HG03175 (cell line): ENCODE data around the gene WFDC8.
A peak's percentile ranks its signal among the peaks of the same experiment; 100 is the strongest.
"Not testable (repeated sequence)": the region's sequence is repeated elsewhere in the genome, so short reads cannot be mapped to it uniquely, and the experiment has no call there.

ENCODE experiments used
- ATAC-seq: cut with Tn5 transposase; IDR thresholded peaks from one replicate; pipeline ENCODE4 v1.9.1; 2021; ENCODE audit warnings: mild to moderate bottlenecking, moderate library complexity; ENCODE audit not compliant: unreplicated experiment

Gene WFDC8

DNA sequence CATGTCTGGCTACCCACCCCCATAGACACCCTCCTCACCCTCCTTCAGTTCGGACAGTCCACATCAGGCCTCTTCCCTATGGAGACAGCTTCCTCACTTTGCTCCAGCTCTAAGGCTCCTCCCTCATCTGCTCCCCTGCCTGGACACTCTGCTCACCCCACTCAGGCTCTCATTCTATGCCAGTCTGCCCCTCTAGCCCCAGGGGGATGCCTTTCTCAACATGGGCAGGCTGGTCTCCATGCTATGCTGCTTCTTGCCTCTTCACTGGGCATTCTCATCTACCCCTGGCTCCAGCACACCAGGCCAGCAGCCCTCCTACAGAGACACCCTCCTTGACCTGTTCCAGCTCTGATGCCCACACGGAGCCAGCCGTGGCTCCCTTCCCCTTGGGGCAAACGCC is at the start of gene WFDC8:
Gene WFDC8, minus strand, starts transcription at position 101 of the 400 bp plus-strand sequence. Its CDS starts 37 bp downstream, at position 64.
- no peak for ATAC-seq

DNA sequence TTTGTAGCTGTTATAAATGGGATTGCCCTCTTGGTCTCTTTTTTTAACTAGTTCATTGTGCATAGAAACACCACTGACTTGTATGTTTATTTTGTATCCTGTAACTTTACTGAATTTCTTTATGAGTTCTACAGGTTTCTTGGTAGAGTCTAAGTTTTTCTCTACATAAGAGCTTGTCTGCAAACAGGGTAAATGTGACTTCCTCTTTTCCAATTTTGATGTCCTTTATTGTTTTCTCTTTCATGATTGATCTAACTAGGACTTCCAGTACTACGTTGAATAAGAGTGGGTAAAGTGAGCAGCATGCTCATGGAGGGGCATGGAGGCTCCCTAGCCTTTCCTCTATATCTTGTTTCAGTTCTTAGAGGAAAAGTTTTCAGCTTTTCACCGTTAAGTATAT is 47.5 kb upstream of the WFDC8 start:
- no peak for ATAC-seq

DNA sequence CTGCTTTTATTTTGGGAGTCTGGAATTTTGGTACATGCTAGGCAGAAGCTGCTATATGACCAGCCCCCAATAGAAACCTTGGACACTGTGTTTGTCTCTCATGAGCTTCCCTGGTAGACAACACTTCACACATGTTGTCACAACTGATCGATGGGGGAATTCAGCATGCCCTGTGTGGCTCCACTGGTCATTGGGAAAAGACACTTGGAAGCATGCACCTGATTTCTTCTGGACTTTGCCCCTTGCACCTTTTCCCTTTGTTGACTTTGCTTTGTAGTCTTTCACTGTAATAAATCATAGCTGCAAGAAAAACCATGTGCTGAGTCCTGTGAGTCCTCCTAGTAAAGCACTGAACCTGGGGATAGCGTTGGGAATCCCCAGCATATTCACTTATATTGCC is 42.5 kb upstream of the WFDC8 start:
- no peak for ATAC-seq

DNA sequence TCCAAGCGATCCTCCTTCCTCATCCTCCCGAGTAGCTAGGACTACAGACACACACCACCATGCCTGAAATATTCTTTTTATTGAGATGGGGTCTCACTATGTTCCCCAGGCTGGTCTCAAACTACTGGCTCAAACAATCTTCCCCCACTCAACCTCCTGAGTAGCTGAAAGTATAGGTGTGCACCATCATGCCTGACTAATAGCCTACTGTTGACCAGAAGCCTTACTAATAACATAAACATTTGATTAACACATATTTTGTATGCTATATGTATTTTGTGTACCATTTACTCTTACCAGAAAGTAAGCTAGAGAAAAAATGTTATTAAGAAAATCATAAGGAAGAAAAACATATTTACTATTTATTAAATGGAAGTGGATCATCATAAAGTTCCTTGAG is 38.5 kb upstream of the WFDC8 start:
- ATAC-seq: no peak

DNA sequence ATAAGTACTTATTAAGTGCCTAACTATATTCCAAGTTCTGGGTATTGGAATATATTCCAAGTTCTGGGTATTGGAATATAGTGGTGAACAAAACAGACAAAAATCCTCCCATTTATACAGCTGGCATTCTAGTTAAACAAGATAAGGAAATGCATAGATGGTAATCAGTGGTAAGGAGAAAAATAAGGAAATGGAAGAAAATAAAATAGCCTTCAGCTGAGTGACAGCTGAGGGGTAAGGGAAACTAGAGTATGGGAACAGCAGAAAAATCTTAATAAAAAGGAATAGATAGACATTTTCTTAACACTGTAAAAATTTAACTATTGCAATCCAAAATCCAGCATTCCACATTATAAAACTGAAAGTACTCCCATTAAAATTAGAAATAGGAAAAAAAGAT is 33.2 kb upstream of the WFDC8 start:
- no peak for ATAC-seq

DNA sequence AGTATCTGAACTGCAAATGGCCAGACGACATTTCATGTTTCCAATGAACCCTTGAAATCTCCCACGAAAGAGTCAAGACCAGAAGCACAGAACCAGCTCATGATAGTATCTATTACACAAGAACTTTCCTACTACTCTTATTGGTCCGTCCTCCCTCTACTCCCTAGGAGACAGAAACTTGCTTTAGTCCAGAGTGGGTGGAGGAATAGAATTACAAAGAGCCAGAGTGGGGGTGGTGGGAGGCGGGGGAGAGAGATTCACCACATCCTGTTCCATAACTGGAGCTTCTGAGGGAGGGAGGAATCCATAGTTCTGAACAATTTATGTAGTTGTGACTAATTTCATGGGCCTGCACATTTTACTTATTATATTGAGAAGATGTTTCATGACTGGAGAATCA is 32.0 kb upstream of the WFDC8 start:
- no peak for ATAC-seq

DNA sequence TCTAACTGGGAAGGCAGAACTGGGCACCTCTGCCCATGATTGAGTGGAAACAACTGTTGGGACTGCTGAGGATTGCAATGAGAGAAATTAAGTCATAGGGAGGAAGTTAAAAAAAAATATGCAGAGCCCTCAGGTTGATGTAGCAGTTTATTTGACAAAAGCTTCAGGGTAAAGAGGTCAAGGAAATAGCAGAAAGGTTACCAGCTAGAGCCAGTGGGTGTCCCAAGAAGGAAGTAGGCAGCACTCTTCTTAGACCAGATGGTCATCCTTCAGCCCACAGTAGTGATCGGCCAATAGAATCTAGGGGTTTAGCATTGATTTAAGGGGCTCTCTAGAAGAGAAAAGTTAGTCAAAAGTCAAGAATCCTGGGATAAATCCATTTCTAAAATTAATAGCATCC is 28.7 kb upstream of the WFDC8 start:
- ATAC-seq: no peak

DNA sequence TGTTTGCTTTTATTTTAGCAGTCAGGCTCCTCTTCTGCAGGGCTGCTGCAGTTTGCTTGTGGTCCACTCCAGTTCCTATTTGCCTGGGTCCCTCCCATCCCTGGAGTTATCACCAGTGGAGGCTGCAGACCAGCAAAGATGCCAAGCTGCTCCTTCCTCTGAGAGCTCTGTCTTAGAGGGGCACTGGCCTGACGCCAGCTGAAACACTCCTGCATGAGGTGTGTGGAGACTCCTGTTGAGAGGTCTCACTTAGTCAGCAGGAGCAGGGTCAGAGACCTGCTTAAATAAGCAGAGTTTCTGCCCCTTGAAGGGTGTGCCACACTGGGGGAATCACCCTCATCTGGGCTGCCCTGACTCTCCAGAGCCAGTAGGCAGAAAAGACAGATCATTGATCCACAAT is 16.2 kb upstream of the WFDC8 start:
- ATAC-seq: no peak

DNA sequence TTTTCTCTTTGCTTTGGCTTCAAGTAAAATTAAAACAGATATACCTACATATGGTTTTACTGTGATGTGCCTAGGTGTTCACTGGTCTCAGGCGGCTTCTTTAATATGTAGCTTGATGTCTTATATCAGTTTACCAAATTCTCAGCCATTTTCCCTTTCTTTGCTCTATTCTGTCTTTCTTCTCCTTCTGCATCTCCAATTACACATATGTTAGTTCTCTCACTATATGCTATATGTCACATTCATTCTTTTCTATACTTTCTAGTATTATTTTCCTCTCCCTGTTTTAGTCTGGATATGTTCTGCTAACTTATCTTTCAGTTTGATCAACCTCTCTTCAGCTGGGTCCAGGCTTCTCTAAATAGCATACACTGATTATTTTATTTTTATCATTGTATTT is 14.4 kb upstream of the WFDC8 start:
- no peak for ATAC-seq

DNA sequence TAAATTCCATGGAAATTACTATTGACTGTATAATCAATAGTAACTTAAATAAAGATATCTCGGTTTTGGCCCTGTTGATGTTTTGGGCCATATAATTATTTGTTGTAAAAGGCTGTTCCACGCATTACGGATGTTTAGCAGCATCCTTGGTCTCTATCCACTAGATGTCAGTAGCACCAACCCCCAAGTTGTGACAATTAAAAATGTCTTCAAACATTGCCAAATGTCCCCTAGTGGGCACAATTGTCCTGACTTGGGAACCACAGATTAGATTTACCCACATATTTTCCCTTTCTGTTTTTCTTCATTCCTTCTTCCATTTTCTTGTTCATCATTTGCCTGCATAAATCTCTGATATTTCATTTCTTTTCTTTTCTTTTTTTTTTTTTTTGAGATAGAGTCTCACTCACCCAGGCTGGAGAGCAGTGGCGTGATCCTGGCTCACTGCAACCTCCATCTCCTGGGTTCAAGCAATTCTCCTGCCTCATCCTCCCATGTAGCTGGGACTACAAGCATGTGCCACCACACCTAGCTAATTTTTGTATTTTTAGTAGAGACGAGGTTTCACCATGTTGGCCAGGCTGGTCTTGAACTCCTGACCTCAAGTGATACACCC is 13.6 kb upstream of the WFDC8 start:
- ATAC-seq: peak; percentile 58

DNA sequence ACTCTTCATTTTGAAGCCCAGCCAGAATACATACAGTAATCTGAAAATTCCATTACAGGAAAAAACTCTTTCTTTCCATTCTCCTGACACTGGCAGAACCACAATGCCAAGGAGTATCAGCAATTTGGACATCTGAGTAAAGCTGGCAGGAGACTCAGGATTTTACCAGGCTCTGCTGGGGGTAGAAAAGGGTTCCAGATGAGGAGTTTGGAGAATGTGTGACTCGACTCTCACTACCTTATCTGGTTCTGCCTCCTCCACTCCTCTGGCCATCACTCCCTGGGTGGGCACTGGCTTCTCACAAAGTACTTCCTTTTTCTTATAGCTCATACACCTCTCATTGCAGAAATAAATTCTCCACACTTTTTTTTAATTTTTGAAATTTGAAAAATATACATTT is 10.6 kb upstream of the WFDC8 start:
- ATAC-seq: no peak

DNA sequence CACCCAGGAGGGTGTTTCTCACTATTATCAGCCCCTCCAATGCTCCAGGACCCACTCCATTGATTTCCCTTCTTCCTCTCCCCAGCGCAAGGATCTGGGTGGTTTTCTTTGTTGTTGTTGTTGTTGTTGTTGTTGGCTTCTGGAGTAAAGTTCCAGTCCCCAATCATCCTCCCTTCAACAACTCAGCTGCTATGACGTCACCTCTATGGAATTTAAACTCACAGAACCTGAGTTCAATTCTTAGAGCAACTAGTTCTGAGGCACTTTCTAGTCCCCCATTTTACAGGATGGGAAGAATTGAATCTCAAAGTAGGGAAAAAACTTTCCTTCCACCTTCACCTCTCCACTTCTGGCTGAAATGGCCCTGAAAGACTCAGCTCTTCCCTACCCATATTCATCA is 9.7 kb upstream of the WFDC8 start:
- ATAC-seq: no peak

DNA sequence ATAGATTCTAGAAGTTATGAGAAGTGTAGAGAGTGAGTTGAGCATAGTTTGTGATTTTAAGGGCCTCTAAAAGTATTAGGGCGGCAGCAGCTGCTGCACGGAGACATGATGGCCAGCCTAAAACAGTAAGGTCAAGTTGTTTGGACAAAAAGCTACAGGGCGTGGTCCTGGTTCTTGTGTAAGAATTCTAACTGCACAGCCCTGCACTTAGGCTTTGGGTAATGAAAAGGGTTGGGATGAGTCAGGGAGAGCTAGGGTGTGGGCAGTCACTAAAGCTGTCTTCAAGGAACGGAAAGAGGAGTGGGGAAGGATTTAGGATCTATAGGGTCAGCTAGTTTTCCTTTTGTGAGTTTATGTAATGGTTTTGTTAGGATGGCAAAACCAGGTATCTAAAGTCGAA is 6.9 kb upstream of the WFDC8 start:
- ATAC-seq: not testable (repeated sequence)

DNA sequence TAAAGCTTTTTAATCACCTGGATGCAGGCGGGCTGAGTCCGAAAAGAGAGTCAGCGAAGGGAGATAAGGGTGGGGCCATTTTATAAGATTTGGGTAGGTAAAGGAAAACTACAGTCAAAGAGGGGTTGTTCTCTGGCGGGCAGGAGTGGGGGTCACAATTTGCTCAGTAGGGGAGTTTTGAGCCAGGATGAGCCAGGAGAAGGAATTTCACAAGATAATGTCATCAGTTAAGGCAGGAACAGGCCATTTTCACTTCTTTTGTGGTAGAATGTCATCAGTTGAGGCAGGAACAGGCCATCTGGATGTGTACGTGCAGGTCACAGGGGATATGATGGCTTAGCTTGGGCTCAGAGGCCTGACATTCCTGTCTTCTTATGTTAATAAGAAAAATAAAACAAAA is 5.2 kb upstream of the WFDC8 start:
- ATAC-seq: not testable (repeated sequence)

DNA sequence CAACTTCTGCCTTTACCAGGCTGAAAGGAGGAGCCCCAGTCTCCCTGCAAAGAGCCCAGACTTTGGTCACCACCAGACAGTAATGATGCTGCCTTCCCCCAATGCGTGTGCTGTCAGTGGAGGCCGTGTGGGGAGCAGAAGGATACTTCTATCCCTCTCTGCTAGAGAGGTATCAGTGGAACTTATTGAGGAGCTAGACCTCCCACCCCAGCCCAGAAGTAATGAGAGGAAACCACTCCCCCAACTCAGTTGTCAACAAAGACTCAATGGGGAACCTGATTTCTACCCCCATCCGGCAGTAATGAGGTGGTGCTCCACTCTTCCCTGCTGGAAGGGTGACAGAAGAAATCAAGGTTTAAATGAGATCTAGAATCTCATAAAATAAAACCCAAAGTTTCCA is 4.4 kb upstream of the WFDC8 start:
- ATAC-seq: no peak

DNA sequence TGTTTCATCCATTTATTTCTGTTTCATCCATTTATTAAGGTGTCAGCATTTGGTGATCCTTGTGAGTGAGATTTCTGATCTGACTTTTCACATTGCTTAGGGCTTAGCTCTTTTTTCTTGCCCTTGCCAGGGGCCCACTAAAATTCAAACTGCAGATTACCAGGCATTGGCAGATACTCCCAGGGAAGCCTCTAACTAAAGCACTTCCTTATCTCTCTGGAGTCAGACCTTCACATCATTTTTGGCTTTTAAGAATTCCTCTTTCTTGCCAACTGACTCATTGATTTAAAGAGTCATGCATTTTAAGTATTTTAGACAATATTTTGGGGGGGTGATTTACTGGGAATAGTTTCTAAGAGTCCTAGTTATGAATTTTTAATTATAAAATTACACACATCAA is 2.6 kb upstream of the WFDC8 start:
- no peak for ATAC-seq

DNA sequence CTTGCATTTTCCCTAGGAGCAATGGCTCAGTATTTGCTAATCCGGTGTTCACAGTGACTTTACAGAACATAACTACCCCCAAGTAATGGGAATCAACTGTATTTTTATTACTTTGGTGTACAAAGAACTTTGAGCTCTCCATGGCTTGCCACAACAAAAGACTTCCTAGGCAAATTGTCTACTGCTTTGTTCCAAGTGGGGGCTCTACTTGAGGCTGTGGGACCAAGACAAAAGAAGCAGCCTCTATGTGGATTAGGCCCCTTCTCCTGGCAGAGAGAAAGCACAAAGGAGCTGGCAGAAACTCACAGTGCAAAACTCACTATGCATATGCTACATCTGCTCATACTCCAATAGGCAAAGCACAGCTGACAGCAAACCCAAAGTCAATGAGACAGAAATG is 853 bp downstream of the WFDC8 start:
- no peak for ATAC-seq

DNA sequence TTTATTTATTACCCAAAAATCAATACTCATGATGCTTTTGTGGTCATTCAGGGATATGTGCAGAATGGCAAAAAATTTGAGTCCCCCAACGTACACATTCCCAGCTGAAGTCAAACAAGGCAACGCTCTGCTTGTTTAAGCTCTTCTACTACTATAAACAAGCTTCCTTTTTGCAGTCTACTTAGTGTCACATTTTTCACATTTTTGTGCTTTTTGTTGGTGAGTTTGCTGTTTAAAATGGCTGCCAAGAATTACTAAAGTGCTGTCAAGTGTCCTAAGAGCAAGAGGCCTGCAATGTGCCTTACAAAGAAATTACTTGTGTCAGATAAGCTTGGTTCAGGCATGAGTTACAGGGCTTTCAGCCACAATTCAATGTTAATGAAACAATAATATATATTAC is 2.1 kb downstream of the WFDC8 start:
- ATAC-seq: no peak

DNA sequence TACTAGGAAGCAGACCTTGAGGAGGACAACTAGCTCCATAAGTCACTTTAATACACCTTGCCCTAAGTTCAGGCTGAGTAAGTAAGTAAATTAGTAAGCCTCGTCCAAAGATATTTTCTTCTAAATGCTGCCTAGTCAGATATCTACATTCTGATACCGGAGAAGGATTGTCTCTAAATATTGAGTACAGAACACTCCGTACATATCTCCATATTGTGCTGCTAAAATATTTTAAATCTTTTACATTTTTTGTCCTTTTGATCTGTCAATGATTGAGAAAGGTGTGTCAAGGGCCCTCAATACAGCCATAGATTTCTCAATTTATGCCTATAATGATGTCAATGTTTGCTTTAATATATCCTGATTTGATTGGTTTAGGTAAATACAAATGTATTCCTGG is 3.2 kb downstream of the WFDC8 start:
- no peak for ATAC-seq

DNA sequence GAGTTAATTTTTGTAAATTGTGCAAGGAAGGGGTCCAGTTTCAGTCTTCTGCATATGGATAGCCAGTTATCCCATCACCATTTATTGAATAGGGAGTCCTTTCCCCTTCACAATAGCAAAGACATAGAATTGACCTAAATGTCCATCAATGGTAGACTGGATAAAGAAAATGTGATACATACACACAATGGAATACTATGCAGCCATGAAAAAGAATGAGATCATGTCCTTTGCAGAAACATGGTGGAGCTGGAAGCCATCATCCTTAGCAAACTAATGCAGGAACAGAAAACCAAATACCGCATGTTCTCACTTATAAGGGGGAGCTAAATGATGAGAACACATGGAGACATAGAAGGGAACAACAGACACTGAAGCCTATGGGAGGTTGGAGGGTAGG is 9.4 kb downstream of the WFDC8 start:
- ATAC-seq: not testable (repeated sequence)

DNA sequence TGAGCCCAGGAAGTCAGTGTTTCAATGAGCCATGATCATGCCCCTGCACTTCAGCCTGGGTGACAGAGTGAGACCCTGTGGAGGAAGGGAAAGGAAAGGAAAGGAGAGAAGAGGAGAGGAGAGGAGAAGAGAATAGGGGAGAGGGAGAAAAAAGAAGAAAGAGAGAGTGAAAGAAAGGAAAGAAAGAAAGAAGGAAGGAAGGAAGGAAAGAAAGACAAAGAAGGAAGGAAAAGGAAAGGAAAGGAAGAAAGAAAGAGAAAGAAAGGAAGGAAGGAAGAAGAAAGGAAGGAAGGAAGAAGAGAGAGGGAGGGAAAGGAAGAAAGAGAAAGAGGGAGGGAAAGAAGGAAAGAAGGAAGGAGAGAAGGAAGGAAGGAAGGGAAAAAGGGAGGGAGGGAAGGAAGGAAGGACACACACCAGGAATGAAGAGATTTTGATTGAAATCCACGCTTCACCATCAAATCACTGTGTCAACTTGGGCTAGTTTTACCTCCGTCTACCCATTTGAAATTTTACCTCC is 14.3 kb downstream of the WFDC8 start:
- ATAC-seq: no peak

DNA sequence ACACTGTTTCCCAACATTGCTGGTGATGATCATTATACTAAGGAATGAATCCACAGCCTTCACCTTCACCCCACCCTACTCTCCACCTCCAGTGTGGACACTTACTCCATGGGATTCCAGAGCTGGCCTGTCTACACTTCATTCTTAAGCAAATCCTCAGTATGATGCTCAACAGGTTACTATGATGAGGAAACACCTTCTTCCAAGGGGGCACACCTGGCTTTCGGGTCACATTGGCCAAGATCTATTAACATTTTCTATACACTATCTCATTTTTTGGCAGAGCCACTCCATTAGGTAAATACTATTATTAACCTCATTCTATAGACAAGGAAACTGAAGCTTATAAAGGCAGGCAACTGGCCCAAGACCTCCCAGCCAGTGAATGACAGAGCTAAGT is 23.9 kb downstream of the WFDC8 start:
- no peak for ATAC-seq

DNA sequence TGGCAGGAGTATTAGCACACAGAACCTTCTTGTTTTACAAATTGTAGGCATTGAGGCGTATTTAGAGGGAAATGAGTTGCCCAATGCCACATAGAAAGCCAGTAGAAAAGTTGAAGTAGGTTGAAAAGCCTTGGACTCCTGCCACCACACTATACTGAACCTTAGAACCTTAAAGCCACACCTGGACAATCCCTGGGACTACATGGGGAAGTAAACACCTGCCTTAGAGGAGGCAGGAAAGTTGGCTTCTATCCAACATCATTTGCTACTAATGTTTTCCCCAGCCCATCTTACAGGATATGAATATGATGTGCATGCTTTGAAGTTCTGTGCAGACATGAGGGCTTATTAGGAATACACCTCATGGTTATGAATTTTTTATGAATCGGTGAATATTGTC is 26.6 kb downstream of the WFDC8 start:
- ATAC-seq: no peak
